PC-3 (cell line): ENCODE measurements around the gene PCDHGA3. TPM values are rescaled to one million over a fixed set of nuclear protein-coding genes. Genes with fewer than 3 reads are reported as not detected.

Experiments
- ATAC-seq: fragments of 200-7000 bp; cut with Tn5 transposase; 2 replicates; pipeline ENCODE4 v1.9.1; 2020; ENCODE audit warnings: mild to moderate bottlenecking, moderate library complexity
- BruUV-seq: library from RNA; stranded (reverse); fragments of 400-500 nt; replicated peaks from 2 replicates; lab custom pipeline; 2021; lab: Mats Ljungman, UMichigan
- CTCF ChIA-PET: fragments of 300-600 bp; sonication (Branson Sonifier 250); formaldehyde crosslinking; loops from one replicate; lab custom pipeline; 2022; ENCODE audit warnings: antibody characterized with exemption; lab: Charles Lee
- POLR2A ChIA-PET: fragments of 300-600 bp; sonication (Branson Sonifier 250); formaldehyde crosslinking; loops from one replicate; lab custom pipeline; 2022; ENCODE audit warnings: antibody characterized with exemption; ENCODE audit not compliant: unreplicated experiment; lab: Charles Lee
- DNase-seq: peaks from one replicate; pipeline ENCODE4 v3.0.0-alpha.2; 2015
- H2AFZ ChIP-seq: fragments of 300-600 bp; sonication (generic); 2 replicates; pipeline ENCODE4 v1.6.0; 2016; ENCODE audit warnings: antibody characterized with exemption, low read length
- H3F3A ChIP-seq: fragments of 300-600 bp; sonication (generic); one replicate; pipeline ENCODE4 v1.6.0; 2017; ENCODE audit warnings: antibody characterized with exemption, low read length, control low read depth, mild to moderate bottlenecking; ENCODE audit not compliant: unreplicated experiment
- H3K27ac ChIP-seq: fragments of 300-600 bp; sonication (generic); 2 replicates; pipeline ENCODE4 v1.5.1; 2016; ENCODE audit warnings: mild to moderate bottlenecking, low read length
- H3K27me3 ChIP-seq: fragments of 300-600 bp; sonication (generic); 2 replicates; pipeline ENCODE4 v1.6.1; 2016; ENCODE audit warnings: low read length, mixed read lengths
- H3K36me3 ChIP-seq: fragments of 300-600 bp; sonication (generic); 2 replicates; pipeline ENCODE4 v1.6.1; 2016; ENCODE audit warnings: low read depth, mixed run types, low read length, mixed read lengths
- H3K4me1 ChIP-seq: fragments of 300-600 bp; sonication (generic); 2 replicates; pipeline ENCODE4 v1.5.1; 2016; ENCODE audit warnings: low read length; ENCODE audit not compliant: insufficient read depth
- H3K4me2 ChIP-seq: fragments of 300-600 bp; sonication (generic); 2 replicates; pipeline ENCODE4 v1.6.0; 2016; ENCODE audit warnings: low read length
- H3K4me3 ChIP-seq: fragments of 300-600 bp; sonication (generic); 2 replicates; pipeline ENCODE4 v1.5.1; 2016; ENCODE audit warnings: mild to moderate bottlenecking, low read length, mixed read lengths
- H3K79me2 ChIP-seq: fragments of 300-600 bp; sonication (generic); 2 replicates; pipeline ENCODE4 v1.6.1; 2017; ENCODE audit warnings: low read length, mixed read lengths
- H3K9ac ChIP-seq: fragments of 300-600 bp; sonication (generic); 2 replicates; pipeline ENCODE4 v1.6.0; 2016; ENCODE audit warnings: mild to moderate bottlenecking, low read length
- H3K9me2 ChIP-seq: fragments of 300-600 bp; sonication (generic); replicated peaks from 2 replicates; pipeline ENCODE4 v1.6.1; 2016; ENCODE audit warnings: mixed run types, low read length, mixed read lengths
- H3K9me3 ChIP-seq: fragments of 300-600 bp; sonication (generic); 2 replicates; pipeline ENCODE4 v1.6.1; 2016; ENCODE audit warnings: low read length, mixed read lengths
- H4K20me1 ChIP-seq: fragments of 300-600 bp; sonication (generic); 2 replicates; pipeline ENCODE4 v1.6.1; 2016; ENCODE audit warnings: low read length, mixed read lengths
- EZH2 ChIP-seq: fragments of 300-600 bp; sonication (generic); IDR thresholded peaks from one replicate; pipeline ENCODE4 v1.6.1; 2017; ENCODE audit warnings: antibody characterized with exemption, mild to moderate bottlenecking, low read length; ENCODE audit not compliant: unreplicated experiment
- EZH2phosphoT487 ChIP-seq: fragments of 300-600 bp; sonication (generic); IDR thresholded peaks from 2 replicates; pipeline ENCODE4 v1.6.1; 2018; ENCODE audit warnings: mild to moderate bottlenecking, antibody characterized with exemption, low read length, borderline replicate concordance
- intact Hi-C: fragments of 100-400 bp; cut with micrococcal nuclease; formaldehyde crosslinking; loops from 2 replicates; pipeline ENCODE4 v1.9.0; 2023
- total RNA-seq: library from RNA; depleted of rRNA; stranded (reverse); fragments of >200 nt; gene quantifications from 2 replicates; pipeline ENCODE4 v1.2.3, GENCODE V29; 2014
- TF ChIP-seq, protein P1 (sequence below): fragments of 300-600 bp; sonication (generic); conservative IDR thresholded peaks from 2 replicates; pipeline ENCODE4 v1.5.1; 2017; ENCODE audit warnings: antibody characterized with exemption, low read depth, mild to moderate bottlenecking, low read length

The PCDHGA3 gene
- total RNA-seq, 1 experiment from 2014 or later, result not detected

DNA sequence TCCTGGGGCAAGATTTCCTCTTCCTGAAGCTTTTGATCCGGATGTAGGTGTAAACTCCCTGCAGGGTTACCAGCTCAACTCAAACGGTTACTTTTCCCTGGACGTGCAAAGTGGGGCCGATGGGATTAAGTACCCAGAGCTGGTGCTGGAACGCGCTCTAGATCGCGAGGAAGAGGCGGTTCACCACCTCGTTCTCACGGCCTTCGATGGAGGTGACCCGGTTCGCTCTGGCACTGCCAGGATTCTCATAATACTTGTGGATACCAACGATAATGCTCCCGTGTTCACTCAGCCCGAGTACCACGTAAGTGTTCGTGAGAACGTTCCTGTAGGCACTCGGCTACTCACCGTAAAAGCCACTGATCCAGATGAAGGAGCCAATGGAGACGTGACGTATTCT lies 12.0 kb downstream of the PCDHGA3 start:
- CTCF ChIA-PET, result no interaction called here

DNA sequence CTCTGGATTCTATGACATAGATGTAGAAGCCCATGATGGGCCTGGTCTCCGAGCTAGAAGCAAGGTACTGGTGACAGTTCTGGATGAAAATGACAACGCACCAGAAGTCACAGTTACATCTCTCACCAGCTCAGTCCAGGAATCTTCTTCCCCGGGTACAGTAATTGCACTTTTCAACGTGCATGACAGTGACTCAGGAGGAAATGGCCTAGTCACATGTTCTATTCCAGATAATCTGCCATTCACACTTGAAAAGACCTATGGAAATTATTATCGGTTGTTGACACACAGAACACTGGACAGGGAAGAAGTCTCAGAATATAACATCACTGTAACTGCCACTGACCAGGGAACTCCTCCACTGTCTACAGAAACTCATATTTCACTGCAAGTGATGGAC lies 12.5 kb downstream of the PCDHGA3 start:
- Histone ChIP-seq H3K27ac (no peak overlapping the region), H3K9ac (no peak overlapping the region), H3F3A (no peaks in the 10 kb centered on the region), H3K79me2 (no peaks in the 10 kb centered on the region), H3K36me3 (no peaks in the 10 kb centered on the region), H3K4me1 (no peaks in the 10 kb centered on the region), H3K4me2 (no peak overlapping the region), H2AFZ (no peak overlapping the region), H3K27me3 (no peaks in the 10 kb centered on the region), H3K9me3 (no peaks in the 10 kb centered on the region), H4K20me1 (no peaks in the 10 kb centered on the region), H3K9me2 (no peaks in the 10 kb centered on the region), H3K4me3 (no peak overlapping the region)
- DNase-seq (no peak), ATAC-seq (no peak)
- POLR2A ChIA-PET, result no interaction called here
- CTCF ChIA-PET, result interaction anchor here (0.6 kb wide), 1 partner anchor 26 kb away, joined by 4 read pairs; the partner anchor contains the start of gene PCDHGA1
- intact Hi-C loops, result no loop called here
- BruUV-seq, result no TSS peak
- TF ChIP-seq EZH2phosphoT487 (no peak), EZH2 (no peak)
- TF ChIP-seq, protein P1, sequence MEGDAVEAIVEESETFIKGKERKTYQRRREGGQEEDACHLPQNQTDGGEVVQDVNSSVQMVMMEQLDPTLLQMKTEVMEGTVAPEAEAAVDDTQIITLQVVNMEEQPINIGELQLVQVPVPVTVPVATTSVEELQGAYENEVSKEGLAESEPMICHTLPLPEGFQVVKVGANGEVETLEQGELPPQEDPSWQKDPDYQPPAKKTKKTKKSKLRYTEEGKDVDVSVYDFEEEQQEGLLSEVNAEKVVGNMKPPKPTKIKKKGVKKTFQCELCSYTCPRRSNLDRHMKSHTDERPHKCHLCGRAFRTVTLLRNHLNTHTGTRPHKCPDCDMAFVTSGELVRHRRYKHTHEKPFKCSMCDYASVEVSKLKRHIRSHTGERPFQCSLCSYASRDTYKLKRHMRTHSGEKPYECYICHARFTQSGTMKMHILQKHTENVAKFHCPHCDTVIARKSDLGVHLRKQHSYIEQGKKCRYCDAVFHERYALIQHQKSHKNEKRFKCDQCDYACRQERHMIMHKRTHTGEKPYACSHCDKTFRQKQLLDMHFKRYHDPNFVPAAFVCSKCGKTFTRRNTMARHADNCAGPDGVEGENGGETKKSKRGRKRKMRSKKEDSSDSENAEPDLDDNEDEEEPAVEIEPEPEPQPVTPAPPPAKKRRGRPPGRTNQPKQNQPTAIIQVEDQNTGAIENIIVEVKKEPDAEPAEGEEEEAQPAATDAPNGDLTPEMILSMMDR, result no peak

More for the DNA sequence above, 12.0 kb downstream of the PCDHGA3 start:
- BruUV-seq, result no TSS peak
- H3K27me3 ChIP-seq, result no peaks in the 10 kb centered on the region
- H3K4me1 ChIP-seq, result no peaks in the 10 kb centered on the region
- no peak overlapping the region for H2AFZ ChIP-seq
- no peak overlapping the region for H3K4me3 ChIP-seq
- H3K9me3 ChIP-seq, result no peaks in the 10 kb centered on the region
- H3F3A ChIP-seq, result no peaks in the 10 kb centered on the region
- no peak for TF ChIP-seq EZH2phosphoT487
- TF ChIP-seq EZH2, result no peak
- TF ChIP-seq, protein P1, result no peak
- ATAC-seq (no peak), DNase-seq (no peak)
- no peak overlapping the region for H3K9ac ChIP-seq
- intact Hi-C loops, result no loop called here
- no peaks in the 10 kb centered on the region for H3K9me2 ChIP-seq
- no peak overlapping the region for H3K4me2 ChIP-seq
- POLR2A ChIA-PET, result no interaction called here
- H3K27ac ChIP-seq, result no peak overlapping the region
- no peaks in the 10 kb centered on the region for H3K79me2 ChIP-seq
- H3K36me3 ChIP-seq, result no peaks in the 10 kb centered on the region
- no peaks in the 10 kb centered on the region for H4K20me1 ChIP-seq

DNA sequence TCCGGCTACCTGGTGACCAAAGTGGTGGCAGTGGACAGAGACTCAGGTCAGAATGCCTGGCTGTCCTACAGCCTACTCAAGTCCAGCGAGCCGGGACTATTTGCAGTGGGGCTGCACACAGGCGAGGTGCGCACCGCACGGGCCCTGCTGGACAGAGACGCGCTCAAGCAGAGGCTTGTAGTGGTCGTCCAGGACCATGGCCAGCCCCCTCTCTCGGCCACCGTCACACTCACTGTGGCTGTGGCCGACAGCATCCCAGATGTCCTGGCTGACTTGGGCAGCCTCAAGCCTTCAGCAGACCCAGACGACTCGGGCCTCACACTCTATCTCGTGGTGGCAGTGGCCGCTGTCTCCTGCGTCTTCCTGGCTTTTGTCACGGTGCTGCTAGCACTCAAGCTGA lies 13.3 kb downstream of the PCDHGA3 start:
- H3K9me3 ChIP-seq, result no peaks in the 10 kb centered on the region; the same call in 1 of the 2 replicates
- POLR2A ChIA-PET, result no interaction called here
- H3K9ac ChIP-seq, result no peak overlapping the region
- CTCF ChIA-PET, result no interaction called here
- DNase-seq (no peak), ATAC-seq (no peak)
- no peak for TF ChIP-seq EZH2phosphoT487
- no peak overlapping the region for H2AFZ ChIP-seq
- H3K4me2 ChIP-seq, result no peak overlapping the region
- no peak overlapping the region for H3K4me3 ChIP-seq
- no peaks in the 10 kb centered on the region for H3K79me2 ChIP-seq
- H3K27me3 ChIP-seq, result no peaks in the 10 kb centered on the region
- H3K27ac ChIP-seq, result no peak overlapping the region
- intact Hi-C loops, result no loop called here
- H4K20me1 ChIP-seq, result no peaks in the 10 kb centered on the region
- BruUV-seq, result no TSS peak
- H3K36me3 ChIP-seq, result no peaks in the 10 kb centered on the region
- H3K9me2 ChIP-seq, result no peaks in the 10 kb centered on the region
- no peaks in the 10 kb centered on the region for H3K4me1 ChIP-seq
- no peaks in the 10 kb centered on the region for H3F3A ChIP-seq
